Measurements from ENCODE around the gene ERFL. TPM values are rescaled to one million over a fixed set of nuclear protein-coding genes. Genes with fewer than 3 reads are reported as not detected.
A peak's percentile ranks its signal among the peaks of the same experiment; 100 is the strongest.

The ERFL gene
- total RNA-seq, 1 donor from 2014 or later, result not detected

- no peaks in the 10 kb centered on the region for H3K36me3 ChIP-seq (ENCODE audit: control insufficient read depth, insufficient read depth, low read length)
- DNase-seq (ENCODE audit: low read depth), result no peak
- no peak for TF ChIP-seq CTCF (IDR thresholded peaks at IDR 0.05; ENCODE audit: insufficient read depth, low read length, poor library complexity, severe bottlenecking)
- peaks cover 4% of the 10 kb centered on the region for H3K27me3 ChIP-seq (ENCODE audit: control insufficient read depth, insufficient read depth, low read length)
- no peak overlapping the region for H3K4me3 ChIP-seq (ENCODE audit: low read depth, low read length)
Observed at GRCh38 chr19:41968751-41969595, 40.7 kb upstream of the ERFL start.

- TF ChIP-seq CTCF (IDR thresholded peaks at IDR 0.05; ENCODE audit: insufficient read depth, low read length, poor library complexity, severe bottlenecking), result no peak
- Histone ChIP-seq H3K27me3 (ENCODE audit: control insufficient read depth, insufficient read depth, low read length) (peaks cover 4% of the 10 kb centered on the region), H3K36me3 (ENCODE audit: control insufficient read depth, insufficient read depth, low read length) (no peaks in the 10 kb centered on the region), H3K4me3 (ENCODE audit: low read depth, low read length) (no peak overlapping the region)
- no peak for DNase-seq (ENCODE audit: low read depth)
Observed at GRCh38 chr19:41967054-41967783, 39.0 kb upstream of the ERFL start.

- H3K36me3 ChIP-seq (ENCODE audit: control insufficient read depth, insufficient read depth, low read length), result no peaks in the 10 kb centered on the region
- no peak for DNase-seq (ENCODE audit: low read depth)
- no peak for TF ChIP-seq CTCF (IDR thresholded peaks at IDR 0.05; ENCODE audit: insufficient read depth, low read length, poor library complexity, severe bottlenecking)
- H3K27me3 ChIP-seq (ENCODE audit: control insufficient read depth, insufficient read depth, low read length), result peaks cover 4% of the 10 kb centered on the region
- no peak overlapping the region for H3K4me3 ChIP-seq (ENCODE audit: low read depth, low read length)
Observed at GRCh38 chr19:41965106-41965505, 36.9 kb upstream of the ERFL start.

- TF ChIP-seq CTCF (IDR thresholded peaks at IDR 0.05; ENCODE audit: insufficient read depth, low read length, poor library complexity, severe bottlenecking), result no peak
- no peaks in the 10 kb centered on the region for H3K36me3 ChIP-seq (ENCODE audit: control insufficient read depth, insufficient read depth, low read length)
- no peak for DNase-seq (ENCODE audit: low read depth)
- H3K4me3 ChIP-seq (ENCODE audit: low read depth, low read length), result no peak overlapping the region
- H3K27me3 ChIP-seq (ENCODE audit: control insufficient read depth, insufficient read depth, low read length), result no peaks in the 10 kb centered on the region
Observed at GRCh38 chr19:41960973-41961372, 32.7 kb upstream of the ERFL start.

- Histone ChIP-seq H3K36me3 (ENCODE audit: control insufficient read depth, insufficient read depth, low read length) (no peaks in the 10 kb centered on the region), H3K4me3 (ENCODE audit: low read depth, low read length) (peak within 1 kb of the TSS; percentile 61), H3K27me3 (ENCODE audit: control insufficient read depth, insufficient read depth, low read length) (no peaks in the 10 kb centered on the region)
- DNase-seq (ENCODE audit: low read depth), result peak; percentile 71
- peak; percentile 15 for TF ChIP-seq CTCF (IDR thresholded peaks at IDR 0.05; ENCODE audit: insufficient read depth, low read length, poor library complexity, severe bottlenecking)
Observed at GRCh38 chr19:41959056-41960053, 31.1 kb upstream of the ERFL start, which contains the start of gene RABAC1. TSS of gene RABAC1 (minus strand) at chr19:41959321. CDS start at chr19:41959292, 29 bp downstream.
